HG03378 (cell line): ENCODE measurements around the gene DCP1B.

Experiments
- ATAC-seq: cut with Tn5 transposase; IDR thresholded peaks from one replicate; pipeline ENCODE4 v1.9.1; 2021; ENCODE audit warnings: mild to moderate bottlenecking, moderate library complexity; ENCODE audit not compliant: unreplicated experiment

The DCP1B gene

GRCh38 chr12:1906579-1906978 is 97.7 kb downstream of the DCP1B start:
- no peak for ATAC-seq

DNA sequence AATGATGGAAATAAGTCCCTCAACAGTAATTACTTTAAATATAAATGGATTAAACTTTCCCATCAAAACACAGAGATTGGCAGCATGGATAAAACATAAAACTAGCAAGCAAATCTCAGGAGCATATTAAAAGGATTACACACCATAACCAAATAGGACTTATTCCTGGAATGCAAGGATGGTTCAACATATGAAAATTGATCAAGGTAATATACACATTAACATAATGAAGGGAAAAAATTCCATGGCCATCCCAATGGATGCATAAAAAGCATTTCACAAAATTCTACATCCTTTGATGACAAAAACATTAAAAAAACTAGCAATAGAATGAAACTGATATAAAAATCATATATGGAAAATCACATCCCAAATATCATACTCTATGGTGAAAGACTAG is 99.4 kb downstream of the DCP1B start:
- no peak for ATAC-seq

- ATAC-seq, result no peak
Observed at GRCh38 chr12:1896964-1897363, 107.3 kb downstream of the DCP1B start.
